NCI-H2227 (cell line): ENCODE measurements around the gene SLC41A3.
"Not testable (repeated sequence)": the region's sequence is repeated elsewhere in the genome, so short reads cannot be mapped to it uniquely, and the experiment has no call there.

Source experiments
- DNase-seq: peaks from one replicate; lab custom pipeline; 2025; ENCODE audit not compliant: unreplicated experiment; lab: John Stamatoyannopoulos, UW

The SLC41A3 gene

GRCh38 chr3:126008219-126008618 lies 75.7 kb downstream of the SLC41A3 start:
- DNase-seq, result no peak

GRCh38 chr3:126005951-126006350 lies 78.0 kb downstream of the SLC41A3 start:
- no peak for DNase-seq

DNA sequence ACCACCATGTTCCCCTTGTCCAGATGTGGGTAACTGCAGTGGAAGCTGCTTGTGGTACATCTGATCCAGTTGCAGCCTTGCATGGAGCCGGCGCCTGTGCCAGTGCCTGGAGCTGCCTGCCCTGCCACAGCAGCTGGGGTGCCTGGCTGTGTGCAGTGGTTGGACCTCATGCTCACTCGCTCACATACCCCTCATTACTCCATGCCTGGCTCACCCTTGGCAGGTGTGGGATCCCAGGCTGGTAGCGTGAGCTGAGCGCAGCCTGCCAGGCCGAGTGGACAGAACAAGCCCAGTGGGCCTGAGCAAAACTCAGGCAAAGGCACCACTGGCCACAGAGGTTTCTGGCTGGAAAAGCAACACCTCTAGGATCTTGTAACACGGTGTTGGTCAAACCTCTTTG lies 79.2 kb downstream of the SLC41A3 start:
- DNase-seq, result no peak

DNA sequence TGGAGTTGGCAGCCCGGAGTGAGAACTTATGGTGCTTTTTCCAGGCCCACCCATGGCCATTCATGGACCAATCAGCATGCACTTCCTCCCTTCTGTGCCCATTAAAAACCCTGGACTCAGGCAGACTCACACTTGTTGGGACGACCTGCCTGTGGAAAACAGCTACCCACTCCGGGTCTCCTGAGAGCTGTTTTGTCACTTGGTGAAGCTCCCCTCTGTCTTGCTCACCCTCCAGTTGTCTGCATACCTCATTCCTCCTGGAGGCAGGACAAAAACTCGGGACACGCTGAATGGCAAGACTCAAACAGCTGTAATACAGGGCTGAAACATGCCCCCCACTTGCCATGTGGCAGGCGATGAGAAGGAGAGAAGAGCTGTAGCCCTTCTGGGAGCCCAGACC lies 79.7 kb downstream of the SLC41A3 start:
- no peak for DNase-seq

GRCh38 chr3:126003447-126004190 lies 80.3 kb downstream of the SLC41A3 start:
- no peak for DNase-seq

GRCh38 chr3:126002189-126002588 lies 81.7 kb downstream of the SLC41A3 start:
- no peak for DNase-seq

GRCh38 chr3:125996751-125997150 lies 87.2 kb downstream of the SLC41A3 start:
- DNase-seq, result not testable (repeated sequence)

DNA sequence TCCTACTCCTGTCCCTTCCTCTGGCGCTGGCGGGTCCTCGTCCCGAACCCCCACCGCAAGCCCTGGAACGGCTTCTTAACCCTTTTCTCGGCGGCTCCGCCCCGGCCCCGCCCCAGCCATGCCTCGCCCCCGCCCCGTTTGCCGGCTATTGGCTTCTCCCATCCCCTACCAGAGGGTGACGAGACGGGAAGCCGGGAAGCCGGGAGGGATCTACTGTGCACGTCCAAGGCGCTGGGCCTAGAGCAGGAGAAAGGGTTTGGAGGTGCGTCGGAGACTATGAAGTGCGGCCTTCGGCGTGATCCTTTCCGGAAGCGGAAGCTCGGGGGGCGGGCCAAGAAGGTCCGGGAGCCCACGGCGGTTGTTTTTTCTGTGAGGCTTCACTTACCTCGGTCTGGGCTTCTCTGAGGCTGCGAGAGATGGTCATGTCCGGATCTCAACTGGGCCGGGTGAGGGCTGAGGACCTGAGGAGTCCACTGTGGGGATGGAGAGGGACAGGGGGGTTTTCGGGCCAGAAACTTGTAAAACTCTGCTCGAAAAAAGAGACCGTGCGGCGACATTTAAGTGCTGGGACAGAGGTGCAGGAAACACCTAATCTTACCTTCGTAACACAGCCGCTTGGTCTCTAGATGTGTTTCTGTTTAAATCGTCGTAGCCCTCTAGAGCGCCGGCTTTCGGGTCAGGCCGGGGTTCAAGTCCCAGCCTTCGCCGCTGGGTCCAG lies 93.5 kb downstream of the SLC41A3 start:
- peak; percentile 91 for DNase-seq

DNA sequence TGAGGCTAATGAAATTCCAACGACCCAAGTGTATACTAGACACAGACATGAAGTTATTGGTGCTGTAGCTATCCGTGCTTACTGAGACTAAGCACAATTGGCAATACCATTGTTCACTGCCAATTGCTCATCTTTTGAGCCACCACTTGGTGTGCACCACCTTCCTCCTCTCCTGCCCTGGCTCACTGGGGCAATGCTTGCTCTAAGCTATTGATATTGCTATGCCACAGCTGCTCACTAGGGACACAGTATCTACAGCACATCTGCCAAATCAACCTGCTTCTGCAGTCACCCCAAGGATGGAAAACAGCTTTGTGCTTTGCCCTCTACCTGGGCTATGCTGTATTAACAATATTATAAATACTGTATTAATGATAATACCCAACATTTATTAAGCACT lies 99.0 kb downstream of the SLC41A3 start:
- not testable (repeated sequence) for DNase-seq

DNA sequence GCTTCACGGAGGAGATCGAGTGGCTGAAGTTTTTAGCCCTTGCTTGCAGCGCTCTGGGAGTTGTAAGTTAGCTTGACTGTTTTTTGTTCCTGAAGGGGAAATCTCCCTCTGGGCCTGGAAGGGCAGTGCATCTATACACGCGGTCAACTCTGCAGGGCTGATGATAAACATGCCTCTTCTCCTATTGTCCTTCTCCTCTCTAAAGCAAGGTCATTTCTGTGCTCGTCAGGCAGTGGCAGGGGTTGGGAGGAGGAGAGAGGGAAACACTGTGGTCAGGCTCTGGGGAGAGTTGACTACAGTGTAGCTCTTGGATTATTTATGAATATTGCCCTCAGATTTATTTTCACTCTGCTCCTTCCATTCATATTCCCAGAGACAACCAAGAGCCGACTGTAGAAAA lies 106.8 kb downstream of the SLC41A3 start:
- not testable (repeated sequence) for DNase-seq

DNA sequence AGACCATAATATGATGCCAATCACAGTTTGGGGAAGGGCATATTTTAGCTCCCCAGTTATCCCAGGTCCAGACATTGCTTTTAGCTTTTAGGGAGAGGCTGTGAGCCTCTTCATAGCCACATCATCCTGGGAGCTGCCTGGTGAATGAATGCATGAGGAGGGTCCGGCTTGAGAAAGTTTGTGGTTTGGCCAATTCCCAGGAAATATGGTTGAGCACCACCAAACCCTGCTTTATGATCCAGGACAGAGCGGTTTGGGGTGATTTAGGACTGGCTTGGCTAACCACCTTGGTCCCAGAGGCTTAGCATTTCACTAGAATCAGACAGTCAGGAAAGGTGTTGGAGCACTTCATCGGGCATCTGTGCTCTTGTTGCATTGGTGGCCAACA lies 107.9 kb downstream of the SLC41A3 start:
- DNase-seq, result not testable (repeated sequence)

DNA sequence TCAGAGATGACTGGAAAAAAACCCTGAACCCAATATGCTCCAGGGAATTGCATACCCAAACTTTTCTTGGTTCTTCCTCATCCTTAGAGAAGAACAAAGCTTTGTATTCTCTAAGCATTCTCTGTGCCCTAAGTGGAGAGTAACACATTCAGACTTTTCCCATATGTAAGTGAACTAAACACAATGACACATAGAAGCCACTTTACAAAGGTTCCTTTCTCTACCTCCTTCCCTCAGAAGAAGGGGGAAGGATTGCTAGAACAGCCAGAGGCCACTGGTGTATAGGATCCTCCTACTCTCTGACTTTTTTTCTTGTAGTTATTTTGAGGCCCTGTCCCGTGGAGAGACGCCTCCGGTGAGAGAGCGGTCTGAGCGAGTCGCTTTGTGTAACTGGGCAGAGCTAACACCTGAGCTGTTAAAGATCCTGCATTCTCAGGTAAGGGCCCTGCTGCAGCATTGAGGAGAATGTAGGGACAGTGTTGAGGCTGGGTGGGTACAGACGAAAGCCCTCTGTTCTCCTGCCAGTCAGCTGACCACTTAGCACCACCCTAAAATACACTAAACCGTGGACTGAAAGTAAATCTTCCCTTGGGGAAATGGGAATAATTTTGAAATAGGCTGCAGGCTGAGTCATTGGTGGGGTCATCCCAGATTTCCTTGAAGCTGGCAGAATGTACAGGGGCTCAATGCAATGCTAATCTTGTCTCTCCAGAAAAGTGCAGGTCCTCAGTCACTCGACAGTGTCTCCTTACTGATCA lies 108.5 kb downstream of the SLC41A3 start:
- DNase-seq, result not testable (repeated sequence)

DNA sequence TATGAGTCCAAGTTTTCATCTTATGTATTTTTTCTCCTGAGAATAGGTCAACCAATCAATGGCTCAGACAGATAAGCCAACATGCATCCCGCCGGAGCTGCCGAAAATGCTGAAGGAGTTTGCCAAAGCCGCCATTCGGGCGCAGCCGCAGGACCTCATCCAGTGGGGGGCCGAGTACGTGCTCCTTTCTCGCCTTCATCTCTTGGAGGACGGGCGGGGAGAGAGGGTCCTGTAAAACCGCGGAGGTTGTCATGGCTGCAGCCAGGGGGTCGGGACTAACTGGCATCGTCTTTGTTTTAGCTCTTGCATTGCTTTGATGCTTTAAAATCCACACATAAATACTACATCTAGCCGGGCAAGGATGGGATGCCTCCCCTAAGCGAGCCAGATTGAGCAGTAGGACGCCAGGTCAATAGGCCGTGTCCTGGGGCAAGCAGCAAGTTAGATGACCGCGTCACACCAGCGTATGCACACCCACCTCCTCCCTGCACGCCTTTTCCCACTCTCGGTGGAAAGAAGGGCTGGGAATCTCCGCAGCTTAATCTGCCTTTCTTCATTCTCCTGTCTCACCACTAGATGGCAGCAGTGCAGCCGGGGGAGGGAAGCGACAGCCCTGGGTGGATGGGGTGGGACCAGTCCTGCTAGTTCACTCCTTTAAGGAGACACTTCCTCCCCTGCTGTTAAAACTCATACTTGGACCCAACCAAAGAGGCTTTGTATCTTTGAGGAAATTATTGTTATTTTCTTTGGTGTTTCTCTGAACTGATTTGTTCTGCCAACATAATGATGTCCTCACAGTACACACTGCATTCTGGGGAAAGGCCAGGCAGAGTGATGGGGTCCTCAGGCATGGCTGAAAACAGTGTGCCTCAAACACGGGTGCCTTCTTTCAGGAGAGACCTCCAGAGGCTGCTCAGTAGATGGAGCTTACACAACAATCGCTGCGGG lies 111.7 kb downstream of the SLC41A3 start:
- DNase-seq, result peak; percentile 60

- not testable (repeated sequence) for DNase-seq
Observed at GRCh38 chr3:125968701-125969592, 115.0 kb downstream of the SLC41A3 start, which contains the start of gene ROPN1B. ROPN1B (plus strand) TSS chr3:125969178; CDS start chr3:125972055, 2,877 bp downstream.

GRCh38 chr3:125968121-125968520 lies 115.8 kb downstream of the SLC41A3 start:
- not testable (repeated sequence) for DNase-seq

GRCh38 chr3:125967156-125967555 lies 116.8 kb downstream of the SLC41A3 start:
- no peak for DNase-seq

DNA sequence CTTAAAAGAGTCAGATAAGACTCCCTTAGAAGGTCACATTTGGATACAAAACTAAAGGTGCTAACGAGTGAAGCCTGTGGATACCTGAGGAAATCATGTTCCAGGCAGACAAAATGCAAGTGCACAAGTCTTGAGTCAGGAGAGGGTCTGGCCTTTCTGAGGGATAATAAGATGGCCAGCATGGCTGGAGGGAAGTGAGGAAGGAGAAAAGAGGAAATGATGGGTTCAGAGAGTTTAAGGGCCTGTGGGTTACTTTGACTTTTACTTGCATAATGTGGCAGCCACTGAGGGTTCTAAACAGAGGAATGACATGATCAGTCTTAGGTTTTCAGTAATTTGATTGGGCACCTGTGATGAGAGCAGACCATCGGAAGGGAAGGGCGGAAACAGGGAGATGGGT lies 118.4 kb downstream of the SLC41A3 start:
- DNase-seq, result no peak

GRCh38 chr3:125963834-125964233 lies 120.1 kb downstream of the SLC41A3 start:
- DNase-seq, result not testable (repeated sequence)

DNA sequence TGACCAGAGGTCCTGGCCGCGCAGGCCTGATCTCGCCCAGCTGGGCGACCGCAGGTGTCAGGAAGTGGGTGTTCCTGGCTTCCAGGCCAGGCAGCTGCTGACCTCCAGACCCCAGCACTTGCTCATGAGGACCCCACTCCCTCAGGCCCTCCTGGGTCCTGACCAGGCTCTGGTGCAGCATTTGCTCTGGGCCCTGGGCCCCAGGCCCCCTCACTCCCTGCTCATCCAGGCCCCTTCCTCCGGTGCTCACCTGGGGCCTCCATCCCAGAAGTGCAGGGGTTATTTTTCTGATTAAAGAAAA lies 122.7 kb downstream of the SLC41A3 start:
- no peak for DNase-seq
